Testis (tissue), 3 donors: ENCODE measurements around the gene ARMC3. TPM values are rescaled to one million over a fixed set of nuclear protein-coding genes. Genes with fewer than 3 reads are reported as not detected.
"Not testable (repeated sequence)": the region's sequence is repeated elsewhere in the genome, so short reads cannot be mapped to it uniquely, and the experiment has no call there.

Experiments used
- DNase-seq: peaks from one replicate; pipeline ENCODE4 v3.0.0-alpha.2; 2019
- H3K27ac ChIP-seq, 2 donors: fragments of 200-600 bp; sonication (generic); one replicate each; pipeline ENCODE4 v1.5.1; 2019
- H3K27me3 ChIP-seq: fragments of 200-600 bp; sonication (generic); one replicate; pipeline ENCODE4 v1.5.1; 2019
- H3K36me3 ChIP-seq: fragments of 200-600 bp; sonication (generic); one replicate; pipeline ENCODE4 v1.5.1; 2017; ENCODE audit warnings: low read depth; ENCODE audit errors: missing control alignments
- H3K4me1 ChIP-seq: fragments of 200-600 bp; sonication (generic); one replicate; pipeline ENCODE4 v1.5.1; 2019
- H3K4me3 ChIP-seq, 2 donors: fragments of 200-600 bp; sonication (generic); one replicate each; pipeline ENCODE4 v1.5.1; 2017 to 2019
- H3K9me3 ChIP-seq: fragments of 200-600 bp; sonication (generic); one replicate; pipeline ENCODE4 v1.5.1; 2017
- CTCF ChIP-seq, 3 experiments: fragments of 450-650 bp in 2 of 3; fragments of 200-600 bp in 1 of 3; sonication (generic) in 1 of 3; IDR thresholded peaks; one replicate each; pipeline ENCODE4 v1.5.1; 2016 to 2019; ENCODE audit warnings: antibody characterized with exemption in 3 of 3, mild to moderate bottlenecking in 2 of 3, moderate library complexity in 1 of 3
- POLR2A ChIP-seq: fragments of 450-650 bp; IDR thresholded peaks from one replicate; pipeline ENCODE4 v1.6.1; 2017; ENCODE audit warnings: antibody characterized with exemption, mild to moderate bottlenecking, moderate library complexity
- WGBS, 2 donors: methylation state at CpG; one replicate each; pipeline ENCODE4 v1.1.5; 2018; 5-methylcytosine and 5-hydroxymethylcytosine counted together
- intact Hi-C: fragments of 100-400 bp; cut with DNase I; formaldehyde crosslinking; loops from one replicate; pipeline ENCODE4 v1.15.1; 2023; ENCODE audit warnings: low total_unique reads
- polyA plus RNA-seq: library from polyadenylated mRNA; stranded (reverse); fragments of 350-450 nt; fragmentation: Illumina TruSeq; extraction: RNeasy Lipid Tissue Mini Kit (QIAGEN cat#74804); gene quantifications from one replicate; pipeline ENCODE4 v1.2.3, GENCODE V29; 2014; ENCODE audit warnings: low read depth, low replicate concordance; ENCODE audit not compliant: insufficient read depth
- total RNA-seq, 2 donors: library from RNA; depleted of rRNA; stranded (reverse); fragments of >200 nt; gene quantifications; one replicate each; pipeline ENCODE4 v1.2.3, GENCODE V29; 2016

The ARMC3 gene
- total and polyA plus RNA-seq, 3 donors from 2014 or later: 20.3 to 63.9 (median 39.2) TPM

DNA sequence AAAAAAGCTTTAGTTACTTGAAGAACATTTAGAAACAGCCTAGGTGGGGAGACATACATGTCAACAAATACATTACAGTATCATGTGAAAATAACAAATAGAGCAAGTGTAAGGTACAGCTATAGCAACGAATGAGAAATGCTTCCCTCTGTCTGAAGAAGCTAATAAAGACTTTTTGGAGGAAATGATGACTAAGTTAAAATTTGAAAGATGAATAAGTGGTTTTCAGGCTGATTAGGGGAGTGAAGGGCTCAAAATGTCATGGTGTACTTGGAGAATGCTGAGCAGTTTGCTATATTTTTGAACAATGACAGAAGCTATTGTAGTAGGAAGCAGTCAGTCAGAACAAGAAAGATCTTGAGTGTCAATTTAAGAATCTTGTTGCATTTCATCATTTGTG lies 2.8 kb upstream of the ARMC3 start:
- H3K36me3 ChIP-seq: no peaks in the 10 kb centered on the region
- intact Hi-C loops: no loop called here
- no peak for TF ChIP-seq POLR2A
- TF ChIP-seq CTCF (IDR thresholded peaks at IDR 0.05): no peak
- no peaks in the 10 kb centered on the region for H3K9me3 ChIP-seq
- H3K4me3 ChIP-seq: no peak overlapping the region
- H3K27me3 ChIP-seq: no peaks in the 10 kb centered on the region
- DNase-seq: no peak
- 70 to 87% methylated on average over 1 of the region's 1 CpG for WGBS, 2 donors
- H3K4me1 ChIP-seq: no peaks in the 10 kb centered on the region
- no peak overlapping the region for H3K27ac ChIP-seq

DNA sequence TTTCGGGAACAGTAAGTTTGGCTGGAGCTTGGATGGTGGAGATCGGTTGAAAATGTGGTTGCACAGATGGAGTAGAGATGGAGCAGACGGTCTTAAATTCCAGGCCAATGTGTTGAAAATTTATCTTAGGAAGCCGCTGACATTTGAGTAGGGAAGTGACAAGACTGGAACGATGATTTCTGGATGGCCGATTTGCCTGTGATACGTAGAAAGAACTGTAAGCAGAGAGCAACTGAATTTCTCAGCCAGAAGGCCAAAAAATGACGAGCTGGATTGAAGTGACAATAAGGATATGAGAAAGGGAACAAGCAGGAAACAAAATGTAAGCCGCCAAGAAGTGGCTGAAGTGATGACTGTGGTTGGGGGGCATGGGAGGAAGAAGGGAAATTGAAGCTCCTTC lies 687 bp upstream of the ARMC3 start:
- 54 to 65% methylated on average over 9 of the region's 9 CpGs for WGBS, 2 donors
- peak overlapping the region; percentile 49 to 59 for H3K4me3 ChIP-seq
- no peaks in the 10 kb centered on the region for H3K36me3 ChIP-seq
- no peaks in the 10 kb centered on the region for H3K27me3 ChIP-seq
- no peak overlapping the region for H3K27ac ChIP-seq
- no peak for DNase-seq
- intact Hi-C loops: no loop called here
- no peaks in the 10 kb centered on the region for H3K4me1 ChIP-seq
- TF ChIP-seq CTCF (IDR thresholded peaks at IDR 0.05) (no peak), POLR2A (no peak)
- no peaks in the 10 kb centered on the region for H3K9me3 ChIP-seq

GRCh38 chr10:22929053-22929452 lies 1.2 kb downstream of the ARMC3 start:
- intact Hi-C loops: not testable (repeated sequence)
- 84 to 95% methylated on average over 4 of the region's 4 CpGs for WGBS, 2 donors

DNA sequence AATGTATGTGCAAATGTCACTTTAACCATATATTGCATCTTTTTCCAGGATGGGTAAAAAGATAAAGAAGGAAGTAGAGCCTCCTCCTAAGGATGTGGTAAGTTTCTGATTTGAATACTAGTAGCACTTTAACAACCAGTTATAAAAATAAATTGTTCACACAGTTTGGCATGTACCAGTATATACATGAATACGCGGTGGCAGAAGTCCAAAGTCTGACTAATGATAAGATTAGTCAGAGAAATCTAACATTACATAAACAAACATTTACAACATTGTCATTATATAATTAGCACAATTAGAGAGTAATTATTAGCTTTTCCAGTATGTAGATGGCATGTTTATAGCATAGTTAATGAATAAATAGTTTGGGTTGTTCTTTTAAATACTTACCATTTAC lies 4.1 kb downstream of the ARMC3 start:
- no peak for TF ChIP-seq POLR2A
- no peak for TF ChIP-seq CTCF (IDR thresholded peaks at IDR 0.05)
- Histone ChIP-seq H3K27ac (no peak overlapping the region), H3K27me3 (no peaks in the 10 kb centered on the region), H3K4me3 (no peak overlapping the region), H3K4me1 (no peaks in the 10 kb centered on the region), H3K9me3 (no peaks in the 10 kb centered on the region), H3K36me3 (no peaks in the 10 kb centered on the region)
- 60 to 63% methylated on average over 2 of the region's 2 CpGs for whole genome bisulfite sequencing, 2 donors
- no peak for DNase-seq
- intact Hi-C loops: no loop called here

More at GRCh38 chr10:22929053-22929452, 1.2 kb downstream of the ARMC3 start:
- H3K36me3 ChIP-seq, H3K9me3 ChIP-seq, H3K4me1 ChIP-seq, H3K27me3 ChIP-seq, DNase-seq, H3K4me3 ChIP-seq, H3K27ac ChIP-seq: not testable (repeated sequence)

GRCh38 chr10:22932626-22933370 lies 4.9 kb downstream of the ARMC3 start:
- H3K36me3 ChIP-seq: no peaks in the 10 kb centered on the region

More at GRCh38 chr10:22932626-22933370, 4.9 kb downstream of the ARMC3 start:
- Histone ChIP-seq H3K4me1 (no peaks in the 10 kb centered on the region), H3K27ac (no peak overlapping the region), H3K4me3 (no peak overlapping the region), H3K9me3 (no peaks in the 10 kb centered on the region), H3K27me3 (no peaks in the 10 kb centered on the region)
- TF ChIP-seq POLR2A (no peak), CTCF (IDR thresholded peaks at IDR 0.05) (no peak)
- no peak for DNase-seq
- 75 to 91% methylated on average over 5 of the region's 5 CpGs for WGBS, 2 donors
- intact Hi-C loops: no loop called here
